Bronchial epithelial cell (primary cell): ENCODE results near the gene CPXM2. TPM values are rescaled to one million over a fixed set of nuclear protein-coding genes. Genes with fewer than 3 reads are reported as not detected.

Experiments
- DNase-seq: peaks from one replicate; pipeline ENCODE4 v3.0.0-alpha.2; 2010; ENCODE audit warnings: low read depth
- FAIRE-seq: peaks from 2 replicates; lab custom pipeline; 2011; peaks lifted over from hg19 to GRCh38; lab: Jason Lieb, UNC
- H3K27me3 ChIP-seq: 2 replicates; pipeline ENCODE4 v1.5.1; 2011; ENCODE audit warnings: low read length; ENCODE audit not compliant: control insufficient read depth, insufficient read depth
- H3K36me3 ChIP-seq: 2 replicates; pipeline ENCODE4 v1.5.1; 2011; ENCODE audit warnings: low read length; ENCODE audit not compliant: control insufficient read depth, insufficient read depth
- H3K4me3 ChIP-seq: 2 replicates; pipeline ENCODE4 v1.5.1; 2011; ENCODE audit warnings: mild to moderate bottlenecking, low read depth, low read length, control low read depth
- total RNA-seq: library from RNA; depleted of rRNA; stranded (reverse); fragments of >200 nt; gene quantifications from 2 replicates; pipeline ENCODE4 v1.2.1, GENCODE V29; 2014
- TF ChIP-seq, protein P1 (sequence below): IDR thresholded peaks from 2 replicates; pipeline ENCODE4 v1.5.1; 2011; ENCODE audit warnings: mild to moderate bottlenecking, moderate library complexity, low read length, control low read depth, inconsistent platforms; ENCODE audit not compliant: insufficient read depth, severe bottlenecking

CPXM2 gene
- total RNA-seq, 1 donor from 2014 or later: 0.26 TPM

GRCh38 chr10:123934846-123935245 lies 43.2 kb upstream of the CPXM2 start:
- Histone ChIP-seq H3K27me3 (no peaks in the 10 kb centered on the region), H3K4me3 (no peak overlapping the region), H3K36me3 (no peaks in the 10 kb centered on the region)
- TF ChIP-seq, protein P1, sequence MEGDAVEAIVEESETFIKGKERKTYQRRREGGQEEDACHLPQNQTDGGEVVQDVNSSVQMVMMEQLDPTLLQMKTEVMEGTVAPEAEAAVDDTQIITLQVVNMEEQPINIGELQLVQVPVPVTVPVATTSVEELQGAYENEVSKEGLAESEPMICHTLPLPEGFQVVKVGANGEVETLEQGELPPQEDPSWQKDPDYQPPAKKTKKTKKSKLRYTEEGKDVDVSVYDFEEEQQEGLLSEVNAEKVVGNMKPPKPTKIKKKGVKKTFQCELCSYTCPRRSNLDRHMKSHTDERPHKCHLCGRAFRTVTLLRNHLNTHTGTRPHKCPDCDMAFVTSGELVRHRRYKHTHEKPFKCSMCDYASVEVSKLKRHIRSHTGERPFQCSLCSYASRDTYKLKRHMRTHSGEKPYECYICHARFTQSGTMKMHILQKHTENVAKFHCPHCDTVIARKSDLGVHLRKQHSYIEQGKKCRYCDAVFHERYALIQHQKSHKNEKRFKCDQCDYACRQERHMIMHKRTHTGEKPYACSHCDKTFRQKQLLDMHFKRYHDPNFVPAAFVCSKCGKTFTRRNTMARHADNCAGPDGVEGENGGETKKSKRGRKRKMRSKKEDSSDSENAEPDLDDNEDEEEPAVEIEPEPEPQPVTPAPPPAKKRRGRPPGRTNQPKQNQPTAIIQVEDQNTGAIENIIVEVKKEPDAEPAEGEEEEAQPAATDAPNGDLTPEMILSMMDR: no peak
- peak; percentile 91 for FAIRE-seq
- DNase-seq: peak; percentile 39

DNA sequence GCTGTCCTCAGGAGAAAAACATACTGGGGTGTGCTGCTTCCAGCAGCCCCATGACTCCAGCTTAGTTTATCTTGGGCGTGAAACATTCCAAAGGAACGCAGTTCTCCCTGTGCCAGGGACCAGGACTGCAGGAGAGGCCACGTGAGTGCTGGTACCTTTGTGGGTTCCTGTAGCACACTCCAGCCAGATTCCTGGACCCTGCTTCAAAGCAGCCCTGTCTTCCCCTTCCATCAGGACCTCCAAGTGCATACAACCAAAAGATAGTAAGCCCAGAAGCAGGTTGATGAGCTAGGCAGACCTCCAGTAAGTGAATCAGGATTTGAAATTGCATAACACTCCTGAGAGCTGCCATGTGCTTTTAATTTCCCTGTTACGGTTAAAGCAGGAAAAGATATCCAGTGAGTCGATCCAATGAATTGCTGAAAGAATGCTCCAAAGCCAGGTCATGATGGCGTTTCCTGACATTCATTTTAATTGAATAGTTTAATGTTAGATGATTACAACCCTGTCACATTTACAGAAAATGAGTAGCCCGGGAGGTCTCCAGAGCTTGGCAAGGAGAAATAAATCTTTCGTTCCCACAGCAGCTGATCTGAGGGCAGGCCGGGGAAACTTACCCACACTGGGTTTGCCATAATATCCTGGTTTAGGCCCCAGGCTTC lies 38.9 kb upstream of the CPXM2 start:
- H3K4me3 ChIP-seq: no peak overlapping the region
- FAIRE-seq: no peak

DNA sequence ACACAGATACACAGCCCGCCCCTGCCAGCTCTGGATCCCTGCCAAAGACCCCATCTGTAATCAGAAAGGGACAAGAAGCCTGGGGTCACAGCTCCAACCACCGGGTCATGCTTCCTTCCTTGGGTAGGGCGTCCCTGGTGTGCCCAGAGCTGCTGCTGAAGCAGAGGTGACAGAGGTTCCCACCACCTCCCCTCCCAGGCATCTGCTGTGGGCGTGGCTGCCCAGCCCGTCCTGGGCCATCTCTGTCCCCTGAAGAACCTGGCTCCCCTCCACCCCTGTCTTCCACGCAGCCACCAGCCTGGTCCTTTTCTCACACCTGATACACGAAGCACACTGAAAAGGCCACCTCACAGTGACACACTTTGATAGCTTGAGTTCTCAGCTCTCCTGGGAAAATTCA lies 38.2 kb upstream of the CPXM2 start:
- Histone ChIP-seq H3K4me3 (no peak overlapping the region), H3K27me3 (no peaks in the 10 kb centered on the region), H3K36me3 (no peaks in the 10 kb centered on the region)
- DNase-seq (no peak), FAIRE-seq (no peak)
- TF ChIP-seq, protein P1: no peak

More for the DNA sequence above, 38.9 kb upstream of the CPXM2 start:
- H3K36me3 ChIP-seq: no peaks in the 10 kb centered on the region
- TF ChIP-seq, protein P1: no peak
- H3K27me3 ChIP-seq: no peaks in the 10 kb centered on the region
- DNase-seq: peak; percentile 39

- H3K27me3 ChIP-seq: no peaks in the 10 kb centered on the region
- TF ChIP-seq, protein P1: no peak
- no peak for FAIRE-seq
- DNase-seq: no peak
- H3K4me3 ChIP-seq: no peak overlapping the region
- H3K36me3 ChIP-seq: no peaks in the 10 kb centered on the region
These were observed 36.8 kb upstream of the CPXM2 start for GRCh38 chr10:123928427-123928826.

- peak; percentile 58 for FAIRE-seq
- H3K27me3 ChIP-seq: no peaks in the 10 kb centered on the region
- DNase-seq: peak; percentile 42
These were observed 35.0 kb upstream of the CPXM2 start for GRCh38 chr10:123926401-123927264.

More at GRCh38 chr10:123926401-123927264, 35.0 kb upstream of the CPXM2 start:
- TF ChIP-seq, protein P1: no peak
- Histone ChIP-seq H3K4me3 (no peak overlapping the region), H3K36me3 (no peaks in the 10 kb centered on the region)
